Measurements from ENCODE around the gene ITGB6.

DNA sequence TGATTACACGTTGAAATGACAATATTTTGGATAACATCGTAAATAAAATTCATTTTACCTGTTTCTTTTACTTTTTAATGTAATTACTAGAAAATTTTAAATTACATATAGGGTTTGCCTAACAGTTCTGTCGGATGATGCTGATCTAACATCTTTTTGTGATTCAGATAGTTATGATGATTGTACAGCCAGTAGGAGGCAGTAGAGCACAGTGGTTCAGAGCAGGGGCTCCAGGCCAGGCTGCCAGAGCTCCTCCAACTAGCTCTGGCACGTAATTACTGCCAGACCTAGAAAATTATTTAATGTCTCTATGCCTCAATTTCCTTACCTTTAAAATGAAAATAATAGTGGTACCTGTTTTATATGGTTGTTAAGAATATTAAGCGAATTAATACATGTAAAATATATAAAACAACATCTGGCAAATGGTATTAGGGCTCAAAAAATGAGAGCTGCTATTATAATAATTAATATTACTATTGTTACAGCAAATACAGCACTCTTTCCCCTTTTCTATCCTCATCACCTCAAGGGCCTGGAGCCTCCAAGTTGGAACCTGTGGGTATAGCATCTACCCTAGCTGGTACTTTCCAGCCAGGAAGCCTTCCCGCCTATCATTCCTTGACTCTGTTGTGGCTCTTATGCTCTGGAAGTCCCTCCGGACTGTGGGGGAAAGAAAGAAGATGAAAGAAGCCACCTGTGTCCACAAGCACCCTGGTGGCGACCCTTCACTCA is 90.0 kb downstream of the ITGB6 start:
- no peak for TF ChIP-seq POLR2AphosphoS5 (IDR thresholded peaks at IDR 0.05)
- TF ChIP-seq, protein P1, sequence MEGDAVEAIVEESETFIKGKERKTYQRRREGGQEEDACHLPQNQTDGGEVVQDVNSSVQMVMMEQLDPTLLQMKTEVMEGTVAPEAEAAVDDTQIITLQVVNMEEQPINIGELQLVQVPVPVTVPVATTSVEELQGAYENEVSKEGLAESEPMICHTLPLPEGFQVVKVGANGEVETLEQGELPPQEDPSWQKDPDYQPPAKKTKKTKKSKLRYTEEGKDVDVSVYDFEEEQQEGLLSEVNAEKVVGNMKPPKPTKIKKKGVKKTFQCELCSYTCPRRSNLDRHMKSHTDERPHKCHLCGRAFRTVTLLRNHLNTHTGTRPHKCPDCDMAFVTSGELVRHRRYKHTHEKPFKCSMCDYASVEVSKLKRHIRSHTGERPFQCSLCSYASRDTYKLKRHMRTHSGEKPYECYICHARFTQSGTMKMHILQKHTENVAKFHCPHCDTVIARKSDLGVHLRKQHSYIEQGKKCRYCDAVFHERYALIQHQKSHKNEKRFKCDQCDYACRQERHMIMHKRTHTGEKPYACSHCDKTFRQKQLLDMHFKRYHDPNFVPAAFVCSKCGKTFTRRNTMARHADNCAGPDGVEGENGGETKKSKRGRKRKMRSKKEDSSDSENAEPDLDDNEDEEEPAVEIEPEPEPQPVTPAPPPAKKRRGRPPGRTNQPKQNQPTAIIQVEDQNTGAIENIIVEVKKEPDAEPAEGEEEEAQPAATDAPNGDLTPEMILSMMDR (IDR thresholded peaks at IDR 0.05) = peak; percentile 53 to 77 (median 58)
